T-helper 1 cell treated with Interleukin-12 subunit alpha and Interleukin-12 subunit beta and Interleukin-4 antibody, amounts not matched to agents 30 μg/mL and 1 μg/mL, for 36 hours (primary cell): ENCODE results near the gene ADRA2B.
"Not testable (repeated sequence)": the region's sequence is repeated elsewhere in the genome, so short reads cannot be mapped to it uniquely, and the experiment has no call there.

ENCODE experiments used
- H3K27ac Mint-ChIP-seq: one replicate; pipeline ENCODE4 v1.8.0; 2021; ENCODE audit warnings: mild to moderate bottlenecking, mixed read lengths
- H3K27me3 Mint-ChIP-seq: one replicate; pipeline ENCODE4 v1.8.0; 2021; ENCODE audit warnings: low read depth, mixed read lengths
- H3K36me3 Mint-ChIP-seq: one replicate; pipeline ENCODE4 v1.8.0; 2021; ENCODE audit warnings: low read depth, mixed read lengths
- H3K4me1 Mint-ChIP-seq: one replicate; pipeline ENCODE4 v1.8.0; 2021; ENCODE audit warnings: low read depth, mixed read lengths
- H3K4me3 Mint-ChIP-seq: one replicate; pipeline ENCODE4 v1.8.0; 2021; ENCODE audit warnings: mild to moderate bottlenecking, moderate library complexity, mixed read lengths
- H3K9me3 Mint-ChIP-seq: one replicate; pipeline ENCODE4 v1.8.0; 2021; ENCODE audit warnings: mixed read lengths

The ADRA2B gene

GRCh38 chr2:96071977-96072491 is 44.3 kb downstream of the ADRA2B start:
- not testable (repeated sequence) for H3K9me3 Mint-ChIP-seq, H3K36me3 Mint-ChIP-seq, H3K4me1 Mint-ChIP-seq, H3K4me3 Mint-ChIP-seq, H3K27ac Mint-ChIP-seq
- H3K27me3 Mint-ChIP-seq: peaks cover 15% of the 10 kb centered on the region

- H3K27ac Mint-ChIP-seq, H3K4me1 Mint-ChIP-seq, H3K4me3 Mint-ChIP-seq, H3K36me3 Mint-ChIP-seq, H3K9me3 Mint-ChIP-seq: not testable (repeated sequence)
- peaks cover 14% of the 10 kb centered on the region for H3K27me3 Mint-ChIP-seq
Observed at GRCh38 chr2:96071087-96071976, 45.0 kb downstream of the ADRA2B start.

DNA sequence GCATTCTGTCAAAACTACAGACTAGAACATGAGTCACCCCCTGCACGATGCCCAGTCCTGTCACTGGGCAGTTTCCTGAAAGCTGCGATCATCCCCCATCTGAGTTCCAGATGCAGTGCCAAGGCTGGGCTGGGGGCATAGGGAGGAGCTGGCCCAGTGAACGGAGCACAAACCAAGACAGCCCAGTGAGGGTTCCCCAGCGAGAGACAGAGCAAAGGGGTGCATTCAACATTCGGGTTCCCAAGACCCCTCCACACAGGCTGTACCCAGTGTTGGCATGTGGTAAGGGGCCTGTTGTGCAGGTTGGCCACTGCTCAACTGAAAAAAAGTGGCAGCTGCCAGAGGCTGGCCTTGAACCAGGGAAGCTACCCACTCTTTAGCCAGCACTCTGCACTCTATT is 46.0 kb downstream of the ADRA2B start:
- H3K4me1 Mint-ChIP-seq, H3K4me3 Mint-ChIP-seq, H3K36me3 Mint-ChIP-seq, H3K27me3 Mint-ChIP-seq, H3K9me3 Mint-ChIP-seq, H3K27ac Mint-ChIP-seq: not testable (repeated sequence)

DNA sequence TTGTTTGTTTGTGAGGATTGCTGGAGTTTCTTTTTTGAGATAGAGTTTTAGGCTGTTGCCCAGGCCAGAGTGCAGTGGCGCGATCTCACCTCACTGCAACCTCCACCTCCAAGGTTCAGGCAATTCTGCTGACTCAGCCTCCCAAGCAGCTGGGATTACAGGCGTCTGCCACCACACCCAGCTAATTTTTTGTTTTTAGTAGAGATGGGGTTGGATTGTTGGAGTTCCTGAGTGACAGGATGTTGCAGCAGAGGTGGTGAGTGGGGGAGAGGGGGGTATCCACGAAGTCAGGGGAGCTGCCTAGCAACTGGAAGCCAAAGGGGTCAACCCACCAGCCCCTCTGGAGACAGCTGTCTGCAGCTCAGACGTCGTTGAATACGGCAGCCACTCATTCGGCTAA is 46.5 kb downstream of the ADRA2B start:
- H3K4me3 Mint-ChIP-seq, H3K36me3 Mint-ChIP-seq, H3K27ac Mint-ChIP-seq, H3K27me3 Mint-ChIP-seq, H3K9me3 Mint-ChIP-seq, H3K4me1 Mint-ChIP-seq: not testable (repeated sequence)

DNA sequence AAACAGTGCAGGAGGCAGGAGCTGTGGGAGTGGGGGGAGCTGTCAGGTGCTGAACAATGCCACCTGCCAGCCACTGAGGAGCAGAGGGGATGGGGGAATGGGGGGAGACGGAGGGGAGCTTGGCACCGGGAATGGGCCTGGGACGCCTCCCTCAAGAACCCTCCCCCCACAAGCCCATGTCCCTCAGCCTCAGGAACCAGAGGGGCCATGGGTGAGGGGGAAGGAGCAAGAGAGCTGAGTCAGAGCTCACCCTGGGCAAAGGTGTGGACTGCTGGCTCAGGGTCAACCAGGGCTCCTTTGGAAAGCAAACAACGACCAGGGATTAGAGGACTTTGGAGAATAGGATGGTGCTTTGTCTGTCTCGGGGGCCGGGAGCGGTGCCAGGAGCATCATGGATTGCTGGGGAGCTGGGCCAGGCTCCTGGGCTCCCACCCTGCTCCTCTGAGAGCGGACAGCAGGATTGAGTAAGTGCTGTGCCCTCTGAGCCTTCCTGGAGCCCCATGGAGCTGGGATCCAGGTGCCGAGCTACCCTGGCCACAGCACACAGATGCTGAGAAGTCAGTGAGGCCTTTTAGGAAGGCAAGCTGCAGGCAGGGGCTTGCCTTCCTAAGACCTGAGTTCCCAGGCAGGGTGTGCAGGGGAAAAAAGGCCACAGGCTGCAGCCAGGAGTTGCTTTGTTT is 48.3 kb downstream of the ADRA2B start:
- H3K27me3 Mint-ChIP-seq, H3K36me3 Mint-ChIP-seq, H3K27ac Mint-ChIP-seq, H3K9me3 Mint-ChIP-seq, H3K4me3 Mint-ChIP-seq, H3K4me1 Mint-ChIP-seq: not testable (repeated sequence)

- H3K9me3 Mint-ChIP-seq, H3K4me1 Mint-ChIP-seq, H3K27me3 Mint-ChIP-seq: not testable (repeated sequence)
Observed at GRCh38 chr2:96067098-96067660, 49.2 kb downstream of the ADRA2B start.

DNA sequence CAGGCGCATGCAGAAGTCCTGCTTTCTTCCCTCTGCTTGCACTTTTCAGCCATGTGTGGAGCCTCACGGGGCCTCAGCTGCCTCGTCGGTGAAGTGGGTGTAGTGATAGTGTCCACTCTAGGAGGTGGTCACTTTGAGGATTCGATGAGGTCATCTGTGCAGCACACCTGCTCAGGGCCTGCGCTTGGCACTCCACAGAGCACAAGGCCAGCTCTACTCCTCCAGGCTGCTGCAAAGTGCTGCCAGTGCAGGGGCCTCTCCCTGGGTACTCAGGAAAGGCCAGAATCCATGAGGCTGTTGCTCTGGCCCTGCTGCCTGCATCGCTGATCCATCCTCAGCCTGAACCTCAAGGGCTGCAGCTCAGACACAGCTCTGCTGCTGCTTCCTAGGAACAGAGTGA is 49.9 kb downstream of the ADRA2B start:
- not testable (repeated sequence) for H3K9me3 Mint-ChIP-seq, H3K4me3 Mint-ChIP-seq, H3K4me1 Mint-ChIP-seq, H3K27ac Mint-ChIP-seq, H3K36me3 Mint-ChIP-seq, H3K27me3 Mint-ChIP-seq

More at GRCh38 chr2:96067098-96067660, 49.2 kb downstream of the ADRA2B start:
- H3K4me3 Mint-ChIP-seq, H3K27ac Mint-ChIP-seq, H3K36me3 Mint-ChIP-seq: not testable (repeated sequence)

- not testable (repeated sequence) for H3K36me3 Mint-ChIP-seq, H3K9me3 Mint-ChIP-seq, H3K27ac Mint-ChIP-seq, H3K4me3 Mint-ChIP-seq, H3K27me3 Mint-ChIP-seq, H3K4me1 Mint-ChIP-seq
Observed at GRCh38 chr2:96065954-96066353, 50.4 kb downstream of the ADRA2B start.

GRCh38 chr2:96065381-96065930 is 50.9 kb downstream of the ADRA2B start:
- H3K4me3 Mint-ChIP-seq: no peak overlapping the region
- no peaks in the 10 kb centered on the region for H3K9me3 Mint-ChIP-seq
- no peaks in the 10 kb centered on the region for H3K4me1 Mint-ChIP-seq
- H3K27me3 Mint-ChIP-seq: no peaks in the 10 kb centered on the region
- no peaks in the 10 kb centered on the region for H3K36me3 Mint-ChIP-seq
- H3K27ac Mint-ChIP-seq: no peak overlapping the region

- not testable (repeated sequence) for H3K36me3 Mint-ChIP-seq, H3K27me3 Mint-ChIP-seq, H3K9me3 Mint-ChIP-seq, H3K27ac Mint-ChIP-seq, H3K4me1 Mint-ChIP-seq, H3K4me3 Mint-ChIP-seq
Observed at GRCh38 chr2:96064760-96065159, 51.6 kb downstream of the ADRA2B start.

- not testable (repeated sequence) for H3K27ac Mint-ChIP-seq, H3K4me3 Mint-ChIP-seq, H3K9me3 Mint-ChIP-seq, H3K4me1 Mint-ChIP-seq, H3K36me3 Mint-ChIP-seq, H3K27me3 Mint-ChIP-seq
Observed at GRCh38 chr2:96064047-96064675, 52.2 kb downstream of the ADRA2B start.

- not testable (repeated sequence) for H3K27ac Mint-ChIP-seq, H3K4me1 Mint-ChIP-seq, H3K9me3 Mint-ChIP-seq, H3K4me3 Mint-ChIP-seq, H3K27me3 Mint-ChIP-seq, H3K36me3 Mint-ChIP-seq
Observed at GRCh38 chr2:96063116-96063899, 53.1 kb downstream of the ADRA2B start.
